MM.1S (cell line): ENCODE results near the gene GPHN.

ENCODE experiments used
- EZH2 ChIP-seq: fragments of 300-600 bp; sonication (generic); optimal IDR thresholded peaks from 2 replicates; pipeline ENCODE3; 2017; ENCODE audit warnings: low read depth, mild to moderate bottlenecking, antibody characterized with exemption, low read length, mixed read lengths
- EZH2phosphoT487 ChIP-seq: fragments of 300-600 bp; sonication (generic); IDR thresholded peaks from 2 replicates; pipeline ENCODE4 v1.6.1; 2018; ENCODE audit warnings: antibody characterized with exemption, low read length
- TF ChIP-seq, protein P1 (sequence below): fragments of 300-600 bp; sonication (generic); IDR thresholded peaks from 2 replicates; pipeline ENCODE4 v1.5.1; 2016; ENCODE audit warnings: antibody characterized with exemption, low read length, mixed read lengths

DNA sequence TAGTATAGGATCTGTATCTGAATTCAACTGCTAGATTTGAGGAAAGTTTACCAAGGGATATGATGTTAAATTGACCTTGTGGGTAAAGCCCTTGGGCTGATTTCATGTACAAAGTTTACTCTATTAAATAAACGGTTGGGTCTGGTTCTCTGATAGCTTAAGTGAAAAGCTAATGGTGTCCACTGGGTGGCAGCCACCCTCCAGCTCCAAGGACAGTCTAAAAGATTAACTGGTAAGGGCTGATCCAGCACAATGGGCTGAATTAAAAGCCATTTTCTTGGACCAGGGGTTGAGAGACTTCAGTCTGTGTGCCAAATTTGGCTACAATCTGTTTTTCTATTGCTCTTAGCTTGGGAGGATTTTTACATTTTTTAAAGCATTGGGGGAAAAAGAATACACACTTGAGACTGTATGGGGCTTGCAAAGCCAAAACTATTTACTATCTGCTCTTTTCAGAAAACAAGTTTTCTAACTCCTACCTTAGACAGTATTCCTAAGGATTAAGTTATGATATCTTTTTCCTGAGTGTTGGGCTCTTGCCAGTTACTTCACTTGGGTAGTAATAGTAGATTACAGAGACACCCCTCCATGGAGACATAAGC is 116.5 kb downstream of the GPHN start:
- TF ChIP-seq, protein P1, sequence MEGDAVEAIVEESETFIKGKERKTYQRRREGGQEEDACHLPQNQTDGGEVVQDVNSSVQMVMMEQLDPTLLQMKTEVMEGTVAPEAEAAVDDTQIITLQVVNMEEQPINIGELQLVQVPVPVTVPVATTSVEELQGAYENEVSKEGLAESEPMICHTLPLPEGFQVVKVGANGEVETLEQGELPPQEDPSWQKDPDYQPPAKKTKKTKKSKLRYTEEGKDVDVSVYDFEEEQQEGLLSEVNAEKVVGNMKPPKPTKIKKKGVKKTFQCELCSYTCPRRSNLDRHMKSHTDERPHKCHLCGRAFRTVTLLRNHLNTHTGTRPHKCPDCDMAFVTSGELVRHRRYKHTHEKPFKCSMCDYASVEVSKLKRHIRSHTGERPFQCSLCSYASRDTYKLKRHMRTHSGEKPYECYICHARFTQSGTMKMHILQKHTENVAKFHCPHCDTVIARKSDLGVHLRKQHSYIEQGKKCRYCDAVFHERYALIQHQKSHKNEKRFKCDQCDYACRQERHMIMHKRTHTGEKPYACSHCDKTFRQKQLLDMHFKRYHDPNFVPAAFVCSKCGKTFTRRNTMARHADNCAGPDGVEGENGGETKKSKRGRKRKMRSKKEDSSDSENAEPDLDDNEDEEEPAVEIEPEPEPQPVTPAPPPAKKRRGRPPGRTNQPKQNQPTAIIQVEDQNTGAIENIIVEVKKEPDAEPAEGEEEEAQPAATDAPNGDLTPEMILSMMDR: peak; percentile 49
- no peak for TF ChIP-seq EZH2
- no peak for TF ChIP-seq EZH2phosphoT487
